ENCODE data around the gene GNA14.

GRCh38 chr9:77534376-77535057 lies 113.6 kb downstream of the GNA14 start:
- TF ChIP-seq CTCF (IDR thresholded peaks at IDR 0.05) (no peak), POLR2A (IDR thresholded peaks at IDR 0.05) (no peak)
